Measurements from ENCODE around the gene KRTAP20-2.

KRTAP20-2 gene

DNA sequence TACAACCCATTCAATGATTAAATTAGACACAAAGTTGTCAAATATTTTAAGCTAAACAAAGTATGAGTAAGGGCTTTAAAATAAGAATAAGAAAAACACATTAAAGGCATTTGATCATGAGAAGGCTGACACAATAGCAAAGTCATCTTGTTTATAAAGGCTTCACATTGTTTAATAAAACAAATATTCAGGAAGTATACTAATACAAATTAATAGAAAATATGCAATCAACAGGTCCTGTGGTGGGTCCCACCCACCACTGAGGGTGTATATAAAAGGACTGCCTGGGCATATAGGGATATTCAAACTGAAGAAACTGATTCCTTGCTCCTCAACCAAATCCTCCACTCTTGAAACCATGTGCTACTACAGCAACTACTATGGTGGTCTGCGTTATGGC lies at the start of gene KRTAP20-2:
Gene KRTAP20-2 (plus strand): TSS at position 301 of the 400 bp plus-strand sequence. CDS start 58 bp downstream, at position 359.
- no peak for DNase-seq

DNA sequence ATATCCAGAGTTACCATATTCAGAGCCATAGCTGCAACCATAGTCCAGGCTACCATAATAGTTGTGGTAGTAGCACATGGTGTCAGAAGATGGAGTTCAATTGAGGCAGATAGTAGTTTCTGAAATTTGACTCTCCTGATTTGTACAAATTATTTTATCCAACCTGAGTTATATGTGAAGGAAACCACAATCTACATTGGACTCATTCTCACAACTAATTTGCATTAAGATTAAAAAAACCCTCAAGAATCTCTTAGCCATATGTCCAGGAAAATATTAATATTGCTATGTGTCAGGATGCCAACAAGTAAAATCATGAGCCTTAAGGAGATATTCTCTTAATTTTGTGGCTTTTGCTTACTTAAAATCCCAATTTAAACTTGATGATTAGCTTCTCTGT lies 44.7 kb upstream of the KRTAP20-2 start, which contains the start of gene KRTAP22-2:
Gene KRTAP22-2 (minus strand): TSS at position 101 of the 400 bp plus-strand sequence.
- DNase-seq: no peak

DNA sequence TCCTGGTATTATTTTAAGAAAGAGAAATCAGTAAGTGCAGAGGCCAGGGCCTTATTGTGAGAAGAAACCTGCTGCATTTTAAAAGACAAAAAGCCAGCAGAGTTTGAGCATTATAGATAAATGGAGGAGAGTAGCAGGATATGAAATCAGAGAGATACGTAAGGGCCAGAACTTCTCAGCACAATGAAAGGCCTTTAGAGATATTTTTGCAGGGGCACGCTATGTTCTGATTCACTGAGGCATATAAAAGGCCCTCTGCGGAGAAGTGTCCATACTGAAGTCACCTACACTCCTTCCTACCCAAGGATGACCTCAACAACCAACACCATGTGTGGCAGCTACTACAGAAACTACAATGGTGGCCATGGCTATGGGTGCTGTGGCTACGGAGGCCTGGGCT lies 42.9 kb upstream of the KRTAP20-2 start, which contains the start of gene KRTAP6-3:
Gene KRTAP6-3 (plus strand): TSS at position 301 of the 400 bp plus-strand sequence. CDS start 6 bp downstream, at position 307.
- DNase-seq: no peak

DNA sequence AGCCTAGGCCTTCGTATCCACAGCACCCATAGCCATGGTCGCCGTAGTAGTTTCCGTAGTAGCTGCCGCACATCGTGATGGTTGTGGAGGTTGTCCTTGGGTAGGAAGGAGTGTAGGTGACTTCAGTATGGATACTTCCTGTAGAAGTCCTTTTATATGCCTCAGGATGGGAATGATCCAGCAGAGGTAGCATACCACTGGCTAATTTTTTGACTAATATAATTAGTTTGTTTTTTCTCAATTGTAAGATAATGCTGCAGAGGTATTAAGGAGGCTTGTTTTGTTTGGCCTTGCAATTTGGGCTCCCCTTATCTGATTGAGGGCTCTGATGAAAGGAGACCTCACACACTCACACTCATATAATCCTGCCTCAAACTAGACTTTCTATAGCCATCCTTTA lies 36.2 kb upstream of the KRTAP20-2 start, which contains the start of gene KRTAP6-2:
Gene KRTAP6-2 (minus strand): TSS at position 101 of the 400 bp plus-strand sequence. CDS start 28 bp downstream, at position 73.
- DNase-seq: no peak

DNA sequence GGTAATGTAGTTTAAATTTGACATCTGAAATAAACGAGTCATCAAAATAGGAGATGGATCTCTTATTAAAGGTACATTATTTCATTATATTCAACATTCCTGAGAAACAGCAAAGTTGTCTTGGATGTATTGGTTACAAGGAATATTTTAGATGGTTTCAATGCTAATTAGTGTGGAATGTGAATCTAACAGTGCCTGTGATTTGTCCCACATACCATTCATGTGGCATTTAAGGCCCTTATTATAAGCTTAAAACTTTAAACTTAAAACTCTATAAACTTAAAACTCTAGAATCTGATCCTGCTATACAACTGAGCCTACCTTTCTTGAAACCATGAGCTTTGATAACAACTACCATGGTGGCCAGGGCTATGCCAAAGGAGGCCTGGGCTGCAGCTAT lies 34.2 kb upstream of the KRTAP20-2 start, which contains the start of gene KRTAP22-1:
Gene KRTAP22-1 (plus strand): TSS at position 301 of the 400 bp plus-strand sequence.
- DNase-seq: no peak

DNA sequence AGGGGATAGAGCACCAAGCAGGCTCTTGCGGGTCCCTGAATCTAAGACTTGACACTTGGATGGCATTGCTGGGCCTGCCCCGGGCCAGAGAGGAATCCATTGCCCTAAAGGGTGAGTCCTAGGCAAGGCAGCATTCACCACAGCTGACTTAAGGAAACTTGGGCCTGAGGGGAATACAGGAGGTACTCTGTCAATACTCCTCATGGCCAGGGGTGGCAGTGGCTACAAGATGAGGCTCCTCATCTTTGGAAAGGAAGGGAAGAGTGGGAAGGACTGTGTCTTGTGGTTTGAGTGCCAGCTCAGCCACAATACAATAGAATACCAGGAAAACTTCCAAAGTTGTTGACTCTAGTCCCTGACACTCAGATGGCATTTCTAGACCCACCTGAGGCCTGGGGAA lies 29.0 kb upstream of the KRTAP20-2 start:
- DNase-seq: no peak

DNA sequence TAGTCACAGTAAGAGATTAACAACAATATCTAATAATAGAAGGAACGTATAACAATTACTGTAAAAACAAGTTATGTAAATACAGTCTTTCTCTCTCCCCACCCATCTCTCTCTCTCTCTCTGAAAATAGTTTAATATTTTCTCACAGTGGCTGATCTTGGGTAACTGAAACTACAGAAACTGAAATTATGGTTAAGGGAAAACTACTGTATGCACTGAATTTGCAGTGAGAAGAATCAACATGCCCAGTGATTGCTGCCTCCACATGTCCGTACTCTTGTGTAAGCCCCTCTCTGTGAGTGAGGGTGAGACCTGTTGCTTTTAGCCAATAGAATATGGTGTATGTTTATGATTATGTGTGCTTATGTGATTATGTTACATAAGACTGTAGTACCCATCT lies 22.9 kb upstream of the KRTAP20-2 start:
- no peak for DNase-seq

DNA sequence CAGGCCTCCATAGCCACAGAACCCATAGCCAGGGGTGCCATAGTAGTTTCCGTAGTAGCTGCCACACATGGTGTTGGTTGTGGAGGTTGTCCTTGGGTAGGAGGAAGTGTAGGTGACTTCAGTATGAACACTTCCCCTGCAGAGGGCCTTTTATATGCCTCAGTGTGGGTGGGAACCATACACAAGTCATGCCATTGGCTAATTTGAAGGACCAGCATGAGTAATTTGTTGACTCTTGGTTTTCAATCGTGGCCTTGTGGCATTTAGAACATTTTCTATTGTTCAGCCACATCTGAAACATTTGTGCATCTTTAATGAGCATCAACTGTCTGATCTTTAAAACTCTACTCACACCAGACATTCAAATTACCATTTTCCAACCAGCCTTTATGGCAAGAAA lies 21.2 kb upstream of the KRTAP20-2 start, which contains the start of gene KRTAP6-1:
Gene KRTAP6-1 (minus strand): TSS at position 95 of the 400 bp plus-strand sequence. CDS start 26 bp downstream, at position 69.
- no peak for DNase-seq

DNA sequence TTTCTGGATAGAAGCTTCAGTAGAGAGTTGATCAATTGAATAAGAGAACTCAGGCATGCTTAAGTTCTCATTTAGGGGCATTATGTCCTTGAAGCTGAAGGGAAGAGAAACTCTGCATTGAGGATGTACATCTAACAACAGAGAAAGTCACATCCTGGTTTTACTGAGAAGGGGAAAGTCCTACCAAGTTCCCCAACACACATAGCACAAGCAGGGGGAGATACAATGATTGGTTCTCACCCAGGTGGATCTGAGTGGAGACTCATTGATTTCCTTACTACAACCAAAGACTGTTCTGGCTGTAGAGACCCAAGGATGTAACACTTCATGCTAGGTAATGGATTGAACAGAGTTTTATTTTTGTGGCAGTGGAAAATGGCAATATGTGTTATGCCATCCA lies 19.8 kb upstream of the KRTAP20-2 start:
- no peak for DNase-seq

DNA sequence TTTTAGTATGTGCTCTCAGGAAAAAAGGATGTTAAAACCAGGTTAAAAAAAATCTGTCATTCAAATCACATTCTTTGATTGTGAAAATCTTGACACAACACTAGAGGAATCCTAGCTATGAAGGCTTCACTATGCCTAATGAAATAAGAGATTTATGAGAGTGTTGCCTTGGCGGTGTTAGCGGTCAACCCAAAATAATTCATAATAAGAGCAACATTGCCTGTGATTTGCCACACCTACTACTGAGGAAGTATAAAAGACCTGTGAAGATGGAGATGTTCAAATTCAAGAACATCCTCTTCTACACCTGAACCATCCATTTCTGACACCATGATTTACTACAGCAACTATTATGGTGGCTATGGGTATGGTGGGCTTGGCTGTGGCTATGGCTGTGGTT lies 18.9 kb upstream of the KRTAP20-2 start, which contains the start of gene KRTAP20-1:
Gene KRTAP20-1 (plus strand): TSS at position 301 of the 400 bp plus-strand sequence. CDS start 30 bp downstream, at position 331.
- no peak for DNase-seq

DNA sequence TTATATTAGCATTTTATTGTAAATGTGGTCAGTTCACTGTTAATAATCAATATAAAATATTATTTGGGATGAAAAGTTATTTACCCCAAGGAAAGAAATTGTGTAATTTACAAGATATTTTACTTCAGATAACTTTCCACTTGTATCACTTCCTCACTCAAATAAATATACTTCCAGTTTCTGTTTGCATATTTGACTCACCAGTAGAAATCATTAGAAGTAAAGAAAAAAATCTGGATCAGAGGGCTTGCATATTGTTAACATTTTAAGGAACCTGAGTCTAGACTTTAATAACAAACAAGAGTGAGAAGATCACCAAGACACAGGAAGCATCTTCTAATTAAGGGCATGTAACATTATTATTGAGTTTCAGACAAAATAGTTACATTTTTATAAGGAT lies 14.9 kb upstream of the KRTAP20-2 start:
- no peak for DNase-seq

DNA sequence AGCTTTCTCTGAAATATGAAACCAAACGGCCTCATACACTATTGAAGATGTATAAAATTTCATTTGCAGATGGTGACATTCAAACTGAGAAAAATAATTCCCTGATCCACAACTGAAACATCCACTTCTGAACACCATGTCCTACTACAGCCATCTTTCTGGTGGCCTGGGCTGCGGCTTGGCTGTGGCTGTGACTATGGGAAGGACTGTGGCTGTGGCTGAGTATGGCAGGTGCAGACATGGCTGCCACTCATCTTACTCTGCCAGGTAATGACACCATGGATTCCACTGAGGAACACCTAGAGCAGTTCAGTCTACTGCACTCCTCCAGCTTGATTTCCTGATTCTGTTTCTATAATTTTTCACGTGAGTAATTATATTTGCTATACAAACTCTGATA lies 14.5 kb upstream of the KRTAP20-2 start, which contains the start of gene KRTAP20-4:
Gene KRTAP20-4 (plus strand): TSS at position 106 of the 400 bp plus-strand sequence.
- DNase-seq: no peak

DNA sequence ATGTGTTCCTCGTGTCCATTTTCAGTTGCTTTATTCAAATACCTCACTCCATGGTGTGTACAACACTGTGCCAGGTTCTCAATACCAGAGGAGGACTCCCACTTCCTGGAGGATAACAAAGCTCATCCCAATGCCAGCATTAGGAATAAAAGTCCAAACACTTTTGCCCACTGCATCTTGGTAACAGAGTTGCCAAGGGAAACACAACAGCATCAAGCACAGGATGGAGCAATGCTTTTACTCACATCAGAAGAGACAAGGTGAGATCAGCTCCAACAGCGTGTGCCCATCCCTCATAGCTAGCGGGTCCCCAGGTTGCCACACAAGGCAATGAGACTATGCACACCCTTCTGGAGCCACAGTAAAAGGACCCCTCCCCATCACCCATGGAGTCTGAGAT lies 11.6 kb upstream of the KRTAP20-2 start:
- no peak for DNase-seq

DNA sequence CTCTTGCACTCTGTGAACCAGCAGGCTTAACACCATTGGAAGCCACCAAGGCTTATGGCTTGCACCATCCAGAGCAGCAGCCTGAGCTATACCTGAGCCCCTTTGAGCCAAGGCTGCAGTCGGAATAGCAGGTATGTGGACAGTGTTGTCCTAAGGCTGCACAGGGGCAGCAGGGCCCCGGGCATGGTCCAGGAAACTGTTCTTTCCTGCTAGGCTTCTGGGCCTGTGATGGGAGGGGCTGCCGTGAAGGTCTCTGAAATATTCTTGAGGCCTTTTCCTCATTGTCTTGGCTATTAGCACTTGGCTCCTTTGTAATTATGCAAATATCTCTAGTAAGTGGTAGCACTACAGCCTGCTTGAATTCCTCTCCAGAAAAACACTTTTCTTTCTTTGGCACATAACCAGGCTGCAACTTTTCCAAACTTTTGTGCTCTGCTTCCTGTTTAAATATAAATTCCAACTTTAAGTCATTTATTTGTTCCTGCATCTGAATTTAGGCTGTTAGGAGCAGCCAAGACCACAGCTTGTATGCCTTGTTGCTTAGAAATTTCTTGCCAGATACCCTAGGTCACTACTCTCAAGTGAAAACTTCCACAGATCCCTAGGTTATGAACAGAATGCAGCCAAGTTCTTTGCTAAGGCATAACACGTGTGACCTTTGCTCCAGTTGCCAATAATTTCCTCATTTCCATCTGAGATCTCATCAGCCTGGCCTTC lies 9.4 kb upstream of the KRTAP20-2 start:
- no peak for DNase-seq

DNA sequence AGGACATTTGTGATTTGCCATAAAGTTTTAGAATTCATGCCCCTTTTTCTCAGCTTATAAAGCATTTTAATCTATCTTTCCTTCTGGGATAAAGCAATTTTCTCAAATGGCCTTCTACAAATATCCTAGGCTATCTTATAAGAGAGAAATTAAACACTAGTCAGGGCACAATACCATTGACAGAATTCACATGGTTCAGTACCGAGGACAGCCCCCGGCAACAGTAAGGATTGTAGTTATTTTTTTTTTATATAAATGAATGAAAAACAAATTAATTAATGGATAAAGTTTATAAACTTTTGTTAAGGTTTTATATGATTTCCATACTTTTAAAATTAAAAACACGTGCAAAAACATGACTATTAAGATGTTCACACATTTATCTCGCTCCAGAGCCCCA lies 6.9 kb upstream of the KRTAP20-2 start:
- no peak for DNase-seq

DNA sequence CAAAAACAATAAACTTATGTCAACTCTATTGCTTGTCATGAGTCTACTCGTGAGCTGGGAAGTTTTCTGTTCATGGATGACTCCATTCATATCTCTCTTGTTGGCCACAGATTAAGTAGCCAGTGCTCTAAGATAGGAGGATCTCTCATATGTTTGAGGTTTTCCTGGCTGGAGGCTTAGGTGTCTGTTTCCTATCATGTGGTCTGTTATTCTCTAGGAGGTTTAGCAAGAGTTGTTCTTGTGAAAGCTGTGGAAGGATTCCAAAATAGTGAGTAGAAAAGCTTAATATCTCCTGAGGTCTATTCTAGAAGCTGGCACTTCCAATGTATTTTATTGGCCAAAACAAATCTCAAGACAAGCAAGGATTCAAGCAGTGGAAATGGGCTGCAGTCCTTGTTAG lies 5.8 kb upstream of the KRTAP20-2 start:
- no peak for DNase-seq

DNA sequence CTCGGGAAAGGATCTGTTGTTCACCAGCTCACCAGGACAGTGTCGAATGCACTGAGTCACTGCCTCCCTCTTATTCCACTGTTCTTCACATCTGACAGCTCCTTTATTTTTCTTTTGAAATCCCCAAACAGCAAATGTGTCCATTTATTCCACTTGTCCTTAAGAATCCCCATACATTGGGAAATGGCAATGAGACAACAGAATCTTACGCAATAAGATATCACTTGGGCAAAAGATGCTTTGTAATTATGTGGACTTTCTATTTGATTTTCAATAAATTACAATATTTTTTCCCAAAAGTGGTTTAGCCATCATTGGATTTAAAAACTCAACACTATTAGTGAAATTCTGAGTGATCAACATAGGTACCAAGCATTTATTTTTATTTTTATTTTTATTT lies 3.7 kb downstream of the KRTAP20-2 start:
- DNase-seq: no peak

DNA sequence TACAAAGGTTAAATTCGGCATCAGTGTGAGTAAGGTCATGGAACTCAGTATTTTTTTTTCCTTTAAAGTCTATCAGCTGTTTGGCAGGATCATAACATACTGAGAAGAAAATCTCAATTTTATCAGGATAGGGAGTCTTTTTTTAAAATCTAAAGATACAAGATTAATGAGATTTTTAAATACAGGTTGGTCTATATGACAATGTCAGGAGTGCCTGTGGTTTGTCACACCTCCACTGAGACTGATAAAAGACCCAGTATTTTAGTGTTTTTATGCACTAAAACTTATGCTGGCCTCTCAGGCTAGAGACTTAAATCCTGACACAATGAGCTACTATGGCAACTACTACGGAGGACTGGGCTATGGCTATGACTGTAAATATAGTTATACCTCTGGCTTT lies 7.6 kb downstream of the KRTAP20-2 start, which contains the start of gene KRTAP20-3:
Gene KRTAP20-3 (plus strand): TSS at position 301 of the 400 bp plus-strand sequence.
- DNase-seq: no peak

DNA sequence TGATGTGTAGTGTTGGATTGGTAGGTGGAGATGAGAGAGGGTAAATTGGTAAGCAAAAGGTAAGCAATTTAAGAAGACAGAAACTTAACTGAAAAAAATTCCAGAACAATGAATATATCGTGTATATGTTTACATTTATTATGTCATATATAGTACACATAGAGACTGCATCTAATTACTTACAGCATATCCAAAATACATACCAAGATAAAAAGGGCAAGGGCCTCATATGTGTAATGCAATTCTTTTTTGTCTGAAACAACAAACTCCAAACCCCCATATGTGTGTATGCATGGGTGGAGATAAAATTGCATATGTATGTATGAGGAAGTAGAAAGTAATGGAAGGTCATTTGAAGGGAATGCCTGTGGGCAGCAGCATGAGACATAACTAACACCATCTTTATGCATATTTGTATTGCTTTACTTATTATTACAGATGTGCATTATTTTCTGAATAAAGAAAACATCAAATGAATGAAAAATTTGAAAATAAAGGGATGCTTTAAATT lies 12.0 kb downstream of the KRTAP20-2 start:
- no peak for DNase-seq

DNA sequence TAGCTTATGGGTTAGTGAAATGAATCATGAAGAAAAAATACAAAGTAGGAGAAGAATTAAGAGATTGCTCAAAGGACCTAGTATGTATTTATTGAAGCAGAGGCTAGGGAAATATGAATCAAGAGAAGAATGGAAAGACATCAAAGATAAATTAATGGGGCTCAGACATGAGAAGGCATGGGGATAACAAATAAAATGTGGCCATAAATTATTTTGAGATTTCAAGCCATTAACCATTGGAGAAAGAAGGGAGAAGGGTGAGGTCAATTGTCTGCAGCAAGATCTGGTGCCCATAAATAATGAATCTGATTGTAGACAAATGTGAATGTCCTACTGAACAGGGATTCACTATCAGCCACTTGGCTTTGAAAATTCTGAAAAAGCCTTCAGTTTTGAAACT lies 17.9 kb downstream of the KRTAP20-2 start:
- no peak for DNase-seq

DNA sequence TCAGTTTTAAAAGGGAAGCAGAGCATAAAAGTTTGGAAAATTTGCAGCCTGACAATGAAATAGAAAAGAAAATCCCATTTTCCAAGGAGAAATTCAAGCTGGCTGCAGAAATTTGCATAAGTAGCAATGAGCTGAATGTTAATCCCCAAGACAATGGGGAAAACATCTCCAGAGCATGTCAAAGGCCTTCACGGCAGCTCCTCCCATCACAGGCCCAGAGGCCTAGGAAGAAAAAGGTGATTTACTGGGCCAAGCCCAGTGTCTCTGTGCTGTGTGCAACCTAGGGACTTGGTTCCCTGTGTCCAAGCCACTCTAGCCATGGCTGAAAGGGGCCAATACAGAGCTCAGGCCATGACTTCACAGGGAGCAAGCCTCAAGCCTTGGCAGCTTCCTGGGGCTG lies 33.8 kb downstream of the KRTAP20-2 start:
- DNase-seq: no peak

DNA sequence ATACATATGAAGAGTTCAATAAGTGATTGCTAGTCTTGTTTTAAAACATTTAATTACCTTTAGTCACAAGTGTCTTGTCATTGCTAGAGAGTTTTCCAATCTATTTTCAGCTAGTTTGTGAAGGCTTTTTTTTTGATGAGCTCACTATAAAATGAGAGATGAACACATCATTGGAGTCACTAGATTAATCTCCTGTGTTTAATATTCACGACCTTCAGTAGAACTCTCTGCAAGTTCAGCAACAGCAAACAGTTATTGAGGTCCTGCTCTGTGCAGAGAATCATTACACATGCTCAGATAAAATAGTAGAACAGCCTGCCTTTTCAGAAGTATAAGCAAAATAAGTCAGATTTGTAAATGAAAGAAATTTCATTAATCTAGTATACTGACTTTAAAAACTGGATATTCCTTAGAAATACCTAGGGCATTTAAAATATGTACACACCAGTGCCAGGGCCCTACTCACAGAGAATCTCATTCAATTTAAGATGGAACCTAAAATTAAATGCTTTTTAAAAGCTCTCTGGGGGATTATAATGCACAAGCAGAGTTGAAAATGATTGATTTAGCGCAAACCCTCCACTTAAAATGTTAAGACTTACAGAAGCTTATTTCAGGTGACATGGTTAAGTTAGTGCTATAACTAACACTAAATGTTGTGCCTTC lies 38.1 kb downstream of the KRTAP20-2 start:
- DNase-seq: no peak

DNA sequence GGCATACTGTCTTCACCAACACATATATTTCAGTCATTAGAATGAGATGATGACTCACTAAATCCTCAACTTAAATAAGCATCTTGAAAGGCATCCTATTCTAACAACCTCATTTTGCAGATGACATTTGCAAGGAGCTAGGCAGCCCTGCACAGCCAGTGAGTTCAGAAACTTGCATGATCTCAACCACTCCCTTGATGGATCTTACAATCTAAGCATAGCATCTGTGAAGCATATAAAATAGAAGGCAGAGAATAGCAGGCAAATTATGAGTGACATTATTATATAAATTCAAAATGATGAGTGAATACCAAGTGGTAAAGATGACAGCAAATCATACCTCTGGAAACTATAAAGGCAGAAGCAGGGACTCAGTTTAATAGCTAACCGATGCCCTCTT lies 39.3 kb downstream of the KRTAP20-2 start:
- no peak for DNase-seq
